HEK293T (cell line): ENCODE measurements around the gene JADE1.

Source experiments
- CTCF ChIA-PET: fragments of 350-600 bp; formaldehyde crosslinking; extraction: SDS; loops from one replicate; lab custom pipeline; 2021; ENCODE audit warnings: antibody characterized with exemption, inconsistent platforms; lab: Yijun Ruan, JAX
- POLR2A ChIA-PET: fragments of 350-600 bp; formaldehyde crosslinking; extraction: SDS; loops from one replicate; lab custom pipeline; 2020; ENCODE audit warnings: antibody characterized with exemption, inconsistent platforms; lab: Yijun Ruan, JAX
- DNase-seq: peaks from one replicate; pipeline ENCODE4 v3.0.0; 2012; ENCODE audit warnings: mixed read lengths; ENCODE audit errors: extremely low spot score
- ARNT ChIP-seq: fragments of 450-650 bp; IDR thresholded peaks from 2 replicates; pipeline ENCODE4 v1.6.1; 2017; ENCODE audit warnings: mild to moderate bottlenecking
- BHLHE40 ChIP-seq: fragments of 450-650 bp; IDR thresholded peaks from 2 replicates; pipeline ENCODE4 v1.6.1; 2016; ENCODE audit warnings: mild to moderate bottlenecking, moderate library complexity, borderline replicate concordance
- CTBP1 ChIP-seq: fragments of 450-650 bp; IDR thresholded peaks from 2 replicates; pipeline ENCODE4 v1.6.1; 2016; ENCODE audit warnings: borderline replicate concordance
- ELF4 ChIP-seq: fragments of 450-650 bp; IDR thresholded peaks from 2 replicates; pipeline ENCODE4 v1.6.1; 2017; ENCODE audit warnings: antibody characterized with exemption
- FOXM1 ChIP-seq: fragments of 450-650 bp; IDR thresholded peaks from 2 replicates; pipeline ENCODE4 v1.6.1; 2017; ENCODE audit warnings: mild to moderate bottlenecking, borderline replicate concordance
- HDGF ChIP-seq: fragments of 450-650 bp; IDR thresholded peaks from 2 replicates; pipeline ENCODE4 v1.6.1; 2017; ENCODE audit warnings: antibody characterized with exemption, borderline replicate concordance
- LEF1 ChIP-seq: fragments of 450-650 bp; IDR thresholded peaks from 2 replicates; pipeline ENCODE4 v1.6.1; 2017; ENCODE audit warnings: mild to moderate bottlenecking, borderline replicate concordance
- NFRKB ChIP-seq: fragments of 450-650 bp; IDR thresholded peaks from 2 replicates; pipeline ENCODE4 v1.6.1; 2016; ENCODE audit warnings: mild to moderate bottlenecking, moderate library complexity
- SUZ12 ChIP-seq: fragments of 450-650 bp; IDR thresholded peaks from 2 replicates; pipeline ENCODE4 v1.6.1; 2016; ENCODE audit warnings: mild to moderate bottlenecking
- ZNF384 ChIP-seq: fragments of 450-650 bp; IDR thresholded peaks from 2 replicates; pipeline ENCODE4 v1.6.1; 2016
- TF ChIP-seq, protein P1 (sequence below): fragments of 450-650 bp; IDR thresholded peaks from 2 replicates; pipeline ENCODE4 v1.6.1; 2016

JADE1 gene

DNA sequence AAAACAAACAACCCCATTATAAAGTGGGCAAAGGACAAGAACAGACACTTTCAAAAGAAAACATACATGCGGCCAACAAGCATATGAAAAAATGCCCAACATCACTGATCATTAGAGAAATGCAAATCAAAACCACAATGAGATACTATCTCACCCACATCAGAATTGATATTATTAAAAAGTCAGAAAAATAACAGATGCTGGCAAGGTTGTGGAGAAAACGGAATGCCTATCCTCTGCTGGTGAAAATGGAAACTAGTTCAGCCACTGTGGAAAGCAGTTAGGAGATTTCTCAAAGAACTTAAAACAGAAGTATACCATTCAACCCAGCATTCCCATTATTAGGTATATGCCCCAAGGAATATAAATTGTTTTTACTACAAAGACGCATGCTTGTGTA, 112.5 kb downstream of the JADE1 start:
- ChIA-PET POLR2A (no interaction called here), CTCF (no interaction called here)
- DNase-seq: no peak
- TF ChIP-seq NFRKB (no peak), SUZ12 (no peak), ARNT (no peak), ZNF384 (no peak), BHLHE40 (no peak), FOXM1 (no peak), LEF1 (no peak), HDGF (no peak), CTBP1 (no peak), ELF4 (no peak)
- TF ChIP-seq, protein P1, sequence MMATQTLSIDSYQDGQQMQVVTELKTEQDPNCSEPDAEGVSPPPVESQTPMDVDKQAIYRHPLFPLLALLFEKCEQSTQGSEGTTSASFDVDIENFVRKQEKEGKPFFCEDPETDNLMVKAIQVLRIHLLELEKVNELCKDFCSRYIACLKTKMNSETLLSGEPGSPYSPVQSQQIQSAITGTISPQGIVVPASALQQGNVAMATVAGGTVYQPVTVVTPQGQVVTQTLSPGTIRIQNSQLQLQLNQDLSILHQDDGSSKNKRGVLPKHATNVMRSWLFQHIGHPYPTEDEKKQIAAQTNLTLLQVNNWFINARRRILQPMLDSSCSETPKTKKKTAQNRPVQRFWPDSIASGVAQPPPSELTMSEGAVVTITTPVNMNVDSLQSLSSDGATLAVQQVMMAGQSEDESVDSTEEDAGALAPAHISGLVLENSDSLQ: no peak
